ENCODE measurements around the gene SERPINA12.

Gene SERPINA12

DNA sequence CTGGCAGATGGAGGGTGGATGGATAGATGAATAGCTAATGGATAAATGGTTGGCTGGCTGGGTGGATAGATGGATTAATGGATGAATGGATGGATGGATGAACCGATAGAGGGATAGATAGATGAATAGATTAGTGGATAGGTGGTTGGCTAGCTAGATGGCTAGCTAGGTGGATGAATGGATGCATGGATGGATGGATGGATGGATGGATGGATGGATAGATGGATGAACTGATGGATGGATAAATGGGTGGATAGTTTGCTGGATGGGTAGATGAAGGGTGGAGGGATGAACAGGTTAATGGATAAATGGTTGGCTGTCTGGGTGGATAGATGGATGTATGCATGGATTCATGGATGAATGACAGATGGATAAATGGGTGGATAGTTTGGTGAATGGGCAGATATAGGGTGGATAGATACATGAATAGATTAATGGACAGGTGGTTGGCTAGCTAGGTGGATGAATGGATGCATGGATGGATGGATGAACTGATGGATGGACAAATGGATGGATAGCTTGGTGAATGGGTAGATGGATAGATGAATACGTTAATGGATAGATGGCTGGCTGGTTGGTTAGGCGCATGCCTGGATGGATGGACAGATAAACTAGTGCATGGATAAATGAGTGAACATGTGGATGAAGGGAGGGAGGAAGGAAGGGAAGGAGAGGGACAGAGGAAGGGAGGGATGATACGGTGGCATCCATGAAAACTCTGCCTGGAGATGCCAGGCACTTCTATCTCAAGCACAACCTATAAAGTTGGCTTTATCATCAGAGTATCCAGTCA lies 41.3 kb downstream of the SERPINA12 start:
- DNase-seq (ENCODE audit: low read depth in 1 of 2, low spot score in 1 of 2), result no peak
- H3K27me3 ChIP-seq (ENCODE audit: insufficient read depth, poor library complexity, severe bottlenecking), result no peaks in the 10 kb centered on the region
- H3K27ac ChIP-seq (replicated peaks), result no peak overlapping the region
- TF ChIP-seq SPI1 (IDR thresholded peaks at IDR 0.05; ENCODE audit: borderline replicate concordance, low read depth) (no peak), GABPA (IDR thresholded peaks at IDR 0.05; ENCODE audit: low read depth) (no peak), REST (IDR thresholded peaks at IDR 0.05; ENCODE audit: insufficient replicate concordance, low read depth) (no peak)
- TF ChIP-seq, protein P1, sequence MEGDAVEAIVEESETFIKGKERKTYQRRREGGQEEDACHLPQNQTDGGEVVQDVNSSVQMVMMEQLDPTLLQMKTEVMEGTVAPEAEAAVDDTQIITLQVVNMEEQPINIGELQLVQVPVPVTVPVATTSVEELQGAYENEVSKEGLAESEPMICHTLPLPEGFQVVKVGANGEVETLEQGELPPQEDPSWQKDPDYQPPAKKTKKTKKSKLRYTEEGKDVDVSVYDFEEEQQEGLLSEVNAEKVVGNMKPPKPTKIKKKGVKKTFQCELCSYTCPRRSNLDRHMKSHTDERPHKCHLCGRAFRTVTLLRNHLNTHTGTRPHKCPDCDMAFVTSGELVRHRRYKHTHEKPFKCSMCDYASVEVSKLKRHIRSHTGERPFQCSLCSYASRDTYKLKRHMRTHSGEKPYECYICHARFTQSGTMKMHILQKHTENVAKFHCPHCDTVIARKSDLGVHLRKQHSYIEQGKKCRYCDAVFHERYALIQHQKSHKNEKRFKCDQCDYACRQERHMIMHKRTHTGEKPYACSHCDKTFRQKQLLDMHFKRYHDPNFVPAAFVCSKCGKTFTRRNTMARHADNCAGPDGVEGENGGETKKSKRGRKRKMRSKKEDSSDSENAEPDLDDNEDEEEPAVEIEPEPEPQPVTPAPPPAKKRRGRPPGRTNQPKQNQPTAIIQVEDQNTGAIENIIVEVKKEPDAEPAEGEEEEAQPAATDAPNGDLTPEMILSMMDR (IDR thresholded peaks at IDR 0.05; ENCODE audit: insufficient read depth, low read length), result no peak
- H3K4me3 ChIP-seq (replicated peaks; ENCODE audit: insufficient read depth, low read length), result no peak overlapping the region

- no peak for TF ChIP-seq REST (IDR thresholded peaks at IDR 0.05; ENCODE audit: insufficient replicate concordance, low read depth)
- TF ChIP-seq GABPA (IDR thresholded peaks at IDR 0.05; ENCODE audit: low read depth), result no peak
- Histone ChIP-seq H3K27ac (replicated peaks) (no peak overlapping the region), H3K27me3 (ENCODE audit: insufficient read depth, poor library complexity, severe bottlenecking) (no peaks in the 10 kb centered on the region), H3K4me3 (replicated peaks; ENCODE audit: insufficient read depth, low read length) (no peak overlapping the region)
- DNase-seq (ENCODE audit: low read depth in 1 of 2, low spot score in 1 of 2), result no peak
Measured at GRCh38 chr14:94466706-94467370, 42.4 kb downstream of the SERPINA12 start.

DNA sequence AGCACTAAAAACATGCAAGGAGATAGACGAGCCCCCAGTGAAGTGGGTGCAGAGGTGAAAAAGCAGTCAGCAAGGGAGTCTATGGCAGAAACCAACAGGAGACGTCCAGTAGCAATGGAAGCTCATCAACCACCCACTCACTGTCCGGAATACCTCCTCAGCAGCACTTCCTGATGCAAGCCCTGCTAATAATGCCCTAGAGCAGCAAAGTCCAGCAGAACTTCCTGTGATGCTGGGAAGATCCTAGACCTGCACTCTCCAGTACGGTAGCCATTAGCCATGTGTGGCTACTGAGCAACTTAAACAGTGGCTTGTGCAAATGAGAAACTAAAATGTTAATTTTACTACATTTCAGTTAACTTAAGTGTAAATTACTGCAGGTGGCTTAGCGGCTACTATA lies 44.2 kb downstream of the SERPINA12 start:
- H3K27ac ChIP-seq (replicated peaks), result no peak overlapping the region
- H3K27me3 ChIP-seq (ENCODE audit: insufficient read depth, poor library complexity, severe bottlenecking), result no peaks in the 10 kb centered on the region
- H3K4me3 ChIP-seq (replicated peaks; ENCODE audit: insufficient read depth, low read length), result no peak overlapping the region
- no peak for DNase-seq (ENCODE audit: low read depth in 1 of 2, low spot score in 1 of 2)
- TF ChIP-seq POLR2AphosphoS5 (IDR thresholded peaks at IDR 0.05; ENCODE audit: low read depth) (no peak), REST (IDR thresholded peaks at IDR 0.05; ENCODE audit: insufficient replicate concordance, low read depth) (no peak), GABPA (IDR thresholded peaks at IDR 0.05; ENCODE audit: low read depth) (no peak), SPI1 (IDR thresholded peaks at IDR 0.05; ENCODE audit: borderline replicate concordance, low read depth) (no peak)
- TF ChIP-seq, protein P1 (IDR thresholded peaks at IDR 0.05; ENCODE audit: insufficient read depth, low read length), result no peak

Measured in HL-60 (cell line).